A673 (cell line): Measurements from ENCODE around the gene POP4. TPM values are rescaled to one million over a fixed set of nuclear protein-coding genes. Genes with fewer than 3 reads are reported as not detected.

ENCODE experiments used
- BruUV-seq: library from RNA; stranded (reverse); fragments of 400-500 nt; replicated peaks from 2 replicates; lab custom pipeline; 2021; lab: Mats Ljungman, UMichigan
- CTCF ChIA-PET: fragments of 300-600 bp; sonication (Branson Sonifier 250); formaldehyde crosslinking; loops from one replicate; lab custom pipeline; 2022; ENCODE audit warnings: antibody characterized with exemption; lab: Charles Lee
- POLR2A ChIA-PET: fragments of 300-600 bp; sonication (Branson Sonifier 250); formaldehyde crosslinking; loops from one replicate; lab custom pipeline; 2022; ENCODE audit warnings: antibody characterized with exemption; ENCODE audit not compliant: low non-redundant PET; lab: Charles Lee
- DNase-seq: peaks from one replicate; pipeline ENCODE4 v3.0.0-alpha.2; 2015; ENCODE audit warnings: low spot score
- H3K27ac ChIP-seq: fragments of 200-600 bp; sonication (generic); 2 replicates; pipeline ENCODE4 v1.5.1; 2016; ENCODE audit warnings: mixed run types, low read depth, mild to moderate bottlenecking, mixed read lengths, antibody characterized with exemption, low read length; ENCODE audit not compliant: poor library complexity, severe bottlenecking
- H3K27me3 ChIP-seq: fragments of 200-600 bp; sonication (generic); replicated peaks from 2 replicates; pipeline ENCODE4 v1.6.1; 2017; ENCODE audit warnings: mixed run types, low read depth, mild to moderate bottlenecking, mixed read lengths, antibody characterized with exemption, low read length; ENCODE audit not compliant: insufficient read depth, poor library complexity
- H3K36me3 ChIP-seq: fragments of 200-600 bp; sonication (generic); 2 replicates; pipeline ENCODE4 v1.6.1; 2016; ENCODE audit warnings: mixed run types, mild to moderate bottlenecking, mixed read lengths, antibody characterized with exemption, low read length; ENCODE audit not compliant: insufficient read depth, poor library complexity, severe bottlenecking
- H3K4me1 ChIP-seq: fragments of 200-600 bp; sonication (generic); 2 replicates; pipeline ENCODE4 v1.6.1; 2017; ENCODE audit warnings: mixed run types, mild to moderate bottlenecking, mixed read lengths, antibody characterized with exemption, low read length; ENCODE audit not compliant: insufficient read depth, poor library complexity, severe bottlenecking
- H3K4me3 ChIP-seq: fragments of 200-600 bp; sonication (generic); 2 replicates; pipeline ENCODE4 v1.5.1; 2016; ENCODE audit warnings: low read depth, mixed run types, mild to moderate bottlenecking, mixed read lengths, low read length; ENCODE audit not compliant: poor library complexity, severe bottlenecking
- H3K9me3 ChIP-seq: fragments of 200-600 bp; sonication (generic); 2 replicates; pipeline ENCODE4 v1.6.1; 2016; ENCODE audit warnings: mixed run types, low read depth, mild to moderate bottlenecking, mixed read lengths, antibody characterized with exemption, low read length; ENCODE audit not compliant: poor library complexity, severe bottlenecking
- CTCF ChIP-seq: fragments of 300-800, 200-600 bp; sonication (generic); conservative IDR thresholded peaks from 2 replicates; pipeline ENCODE4 v1.5.1; 2017; ENCODE audit warnings: low read depth, mild to moderate bottlenecking, antibody characterized with exemption, low read length, moderate library complexity, mixed read lengths
- EZH2 ChIP-seq: fragments of 200-600 bp; sonication (generic); IDR thresholded peaks from 2 replicates; pipeline ENCODE4 v1.6.1; 2017; ENCODE audit warnings: borderline replicate concordance, low read depth, mild to moderate bottlenecking, mixed read lengths, antibody characterized with exemption, low read length; ENCODE audit not compliant: poor library complexity, severe bottlenecking
- intact Hi-C: fragments of 100-400 bp; cut with micrococcal nuclease; formaldehyde crosslinking; loops from one replicate; pipeline ENCODE4 v1.10.0; 2022; ENCODE audit not compliant: unreplicated experiment
- total RNA-seq: library from RNA; stranded (reverse); gene quantifications from 2 replicates; pipeline ENCODE4 v1.2.3, GENCODE V29; 2021

Gene POP4
- total RNA-seq, 1 experiment from 2014 or later = 70.6 TPM

GRCh38 chr19:29586401-29586800 is 19.7 kb upstream of the POP4 start:
- ChIA-PET POLR2A (no interaction called here), CTCF (no interaction called here)
- no peak for TF ChIP-seq EZH2
- TF ChIP-seq CTCF = no peak
- no TSS peak for BruUV-seq
- no peaks in the 10 kb centered on the region for H3K36me3 ChIP-seq
- no peak overlapping the region for H3K27ac ChIP-seq
- intact Hi-C loops = no loop called here
- no peak for DNase-seq
- H3K9me3 ChIP-seq = no peaks in the 10 kb centered on the region
- no peaks in the 10 kb centered on the region for H3K4me1 ChIP-seq
- H3K4me3 ChIP-seq = no peak overlapping the region
- H3K27me3 ChIP-seq = peaks cover 16% of the 10 kb centered on the region

GRCh38 chr19:29587059-29587458 is 19.0 kb upstream of the POP4 start:
- no peak for TF ChIP-seq CTCF
- no peak for TF ChIP-seq EZH2

GRCh38 chr19:29587518-29587986 is 18.5 kb upstream of the POP4 start:
- Histone ChIP-seq H3K27ac (no peak overlapping the region), H3K27me3 (peaks cover 28% of the 10 kb centered on the region), H3K9me3 (no peaks in the 10 kb centered on the region), H3K4me3 (no peak overlapping the region), H3K36me3 (no peaks in the 10 kb centered on the region), H3K4me1 (no peaks in the 10 kb centered on the region)
- CTCF ChIA-PET = no interaction called here
- no peak for DNase-seq
- BruUV-seq = no TSS peak
- POLR2A ChIA-PET = no interaction called here
- intact Hi-C loops = no loop called here
- TF ChIP-seq EZH2 (no peak), CTCF (no peak)

More at GRCh38 chr19:29587059-29587458, 19.0 kb upstream of the POP4 start:
- Histone ChIP-seq H3K4me1 (no peaks in the 10 kb centered on the region), H3K4me3 (no peak overlapping the region), H3K27me3 (peaks cover 23% of the 10 kb centered on the region), H3K27ac (no peak overlapping the region), H3K36me3 (no peaks in the 10 kb centered on the region), H3K9me3 (no peaks in the 10 kb centered on the region)
- intact Hi-C loops = no loop called here
- no TSS peak for BruUV-seq
- DNase-seq = no peak
- POLR2A ChIA-PET = no interaction called here
- CTCF ChIA-PET = no interaction called here
